ENCODE measurements around the gene KIF19. TPM values are rescaled to one million over a fixed set of nuclear protein-coding genes. Genes with fewer than 3 reads are reported as not detected.

KIF19 gene
- total RNA-seq, 4 donors from 2014 or later = 1.7 to 20.7 (median 4.8) TPM; not detected in 1

DNA sequence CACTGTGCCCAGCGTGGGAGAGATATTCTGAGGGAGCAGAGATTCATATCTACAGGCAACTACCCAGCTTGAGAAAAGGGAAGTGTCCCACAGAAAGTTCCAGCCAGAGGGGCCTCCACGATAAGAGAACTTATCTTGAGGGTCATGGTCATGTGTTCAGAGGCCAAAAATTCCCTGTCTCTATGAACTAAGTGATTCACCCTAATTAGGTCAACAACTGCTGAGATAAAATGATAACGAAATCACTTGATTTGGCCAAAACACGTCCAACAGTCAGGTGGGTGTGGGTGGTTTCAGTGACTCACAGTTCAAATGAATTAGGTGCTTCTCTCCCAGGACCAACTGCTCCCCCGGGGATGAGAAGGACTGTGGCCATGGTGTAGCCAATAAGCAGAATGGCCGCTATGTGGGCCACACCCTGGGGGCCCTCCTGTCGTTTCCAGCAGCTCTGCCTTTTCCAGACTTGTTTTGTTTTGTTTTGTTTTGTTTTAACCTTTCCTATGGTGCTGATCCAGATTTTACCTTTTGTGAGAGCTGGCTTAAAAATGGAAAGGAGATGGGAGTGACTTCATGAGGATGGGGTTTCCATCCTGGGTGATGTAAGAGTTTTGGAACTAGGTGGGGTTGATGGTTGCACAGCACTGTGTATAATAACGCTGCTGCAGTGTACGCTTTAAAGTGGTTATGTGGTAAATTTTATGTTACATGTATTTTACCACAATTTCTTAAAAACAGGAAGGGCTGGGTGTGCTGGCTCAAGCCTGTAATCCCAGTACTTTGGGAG, 43.2 kb upstream of the KIF19 start:
- Histone ChIP-seq H3K9me3 (no peaks in the 10 kb centered on the region), H3K27me3 (peaks cover 0 to 4% of the 10 kb centered on the region in 2 donors), H3K4me1 (no peaks in the 10 kb centered on the region), H3K4me3 (no peak overlapping the region), H3K36me3 (no peaks in the 10 kb centered on the region), H3K27ac (no peak overlapping the region)
- intact Hi-C loops (cut with DNase I; ENCODE audit: low total_unique reads) = no loop called here
- TF ChIP-seq POLR2A (IDR thresholded peaks at IDR 0.05) = no peak
- TF ChIP-seq, protein P1, sequence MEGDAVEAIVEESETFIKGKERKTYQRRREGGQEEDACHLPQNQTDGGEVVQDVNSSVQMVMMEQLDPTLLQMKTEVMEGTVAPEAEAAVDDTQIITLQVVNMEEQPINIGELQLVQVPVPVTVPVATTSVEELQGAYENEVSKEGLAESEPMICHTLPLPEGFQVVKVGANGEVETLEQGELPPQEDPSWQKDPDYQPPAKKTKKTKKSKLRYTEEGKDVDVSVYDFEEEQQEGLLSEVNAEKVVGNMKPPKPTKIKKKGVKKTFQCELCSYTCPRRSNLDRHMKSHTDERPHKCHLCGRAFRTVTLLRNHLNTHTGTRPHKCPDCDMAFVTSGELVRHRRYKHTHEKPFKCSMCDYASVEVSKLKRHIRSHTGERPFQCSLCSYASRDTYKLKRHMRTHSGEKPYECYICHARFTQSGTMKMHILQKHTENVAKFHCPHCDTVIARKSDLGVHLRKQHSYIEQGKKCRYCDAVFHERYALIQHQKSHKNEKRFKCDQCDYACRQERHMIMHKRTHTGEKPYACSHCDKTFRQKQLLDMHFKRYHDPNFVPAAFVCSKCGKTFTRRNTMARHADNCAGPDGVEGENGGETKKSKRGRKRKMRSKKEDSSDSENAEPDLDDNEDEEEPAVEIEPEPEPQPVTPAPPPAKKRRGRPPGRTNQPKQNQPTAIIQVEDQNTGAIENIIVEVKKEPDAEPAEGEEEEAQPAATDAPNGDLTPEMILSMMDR (IDR thresholded peaks at IDR 0.05) = no peak
- DNase-seq = no peak

DNA sequence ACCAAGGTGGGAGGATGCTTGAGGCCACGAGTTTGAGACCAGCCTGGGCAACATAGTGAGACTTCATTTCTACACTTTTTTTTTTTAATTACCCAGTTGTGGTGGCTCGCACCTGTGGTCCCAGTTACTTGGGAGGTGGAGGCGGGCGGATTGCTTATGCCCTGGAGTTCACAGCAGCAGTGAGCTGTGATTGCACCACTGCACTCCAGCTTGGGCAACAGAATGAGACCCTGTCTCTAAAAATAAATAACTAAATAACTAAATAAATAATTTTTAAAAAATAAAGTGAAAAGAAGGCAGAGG, 42.7 kb upstream of the KIF19 start:
- H3K9me3 ChIP-seq = no peaks in the 10 kb centered on the region
- TF ChIP-seq, protein P1 (IDR thresholded peaks at IDR 0.05) = no peak
- TF ChIP-seq POLR2A (IDR thresholded peaks at IDR 0.05) = no peak
- H3K36me3 ChIP-seq = no peaks in the 10 kb centered on the region
- no peak overlapping the region for H3K27ac ChIP-seq
- no peak overlapping the region for H3K4me3 ChIP-seq
- H3K27me3 ChIP-seq = peaks cover 0 to 4% of the 10 kb centered on the region in 2 donors
- no peak for DNase-seq
- H3K4me1 ChIP-seq = no peaks in the 10 kb centered on the region
- intact Hi-C loops (cut with DNase I; ENCODE audit: low total_unique reads) = no loop called here

DNA sequence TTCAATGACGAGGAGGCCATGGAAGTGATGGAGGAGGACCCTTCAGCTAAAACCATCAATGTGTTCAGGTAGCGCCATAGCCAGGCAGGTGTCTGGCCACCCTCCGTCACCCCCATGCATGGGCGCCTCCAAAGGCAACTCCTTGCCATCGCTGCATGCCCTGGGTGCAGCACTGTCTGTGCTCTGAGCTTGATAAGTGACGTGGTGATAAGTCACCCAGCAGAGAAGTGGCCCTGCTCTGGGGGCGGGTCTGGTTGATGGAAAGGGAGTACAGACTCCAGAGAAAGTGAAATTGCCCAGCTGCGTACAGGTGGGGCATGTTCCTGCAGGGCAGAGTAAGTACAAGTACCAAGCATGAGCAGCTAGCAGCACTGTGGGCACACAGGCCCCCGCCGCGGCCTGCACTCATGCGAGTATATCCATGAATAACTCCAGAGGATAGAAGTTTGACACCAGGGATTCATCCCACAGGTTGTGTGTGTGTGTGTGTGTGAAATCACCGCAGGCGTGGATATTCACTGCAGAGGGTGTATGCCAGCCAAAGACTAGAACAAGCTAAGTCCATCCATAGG, 38.9 kb upstream of the KIF19 start:
- Histone ChIP-seq H3K36me3 (no peaks in the 10 kb centered on the region), H3K9me3 (no peaks in the 10 kb centered on the region), H3K27me3 (peaks cover 0 to 4% of the 10 kb centered on the region in 2 donors), H3K4me3 (no peak overlapping the region), H3K4me1 (no peaks in the 10 kb centered on the region), H3K27ac (no peak overlapping the region)
- intact Hi-C loops (cut with DNase I; ENCODE audit: low total_unique reads) = no loop called here
- DNase-seq = no peak
- TF ChIP-seq, protein P1 (IDR thresholded peaks at IDR 0.05) = no peak
- TF ChIP-seq POLR2A (IDR thresholded peaks at IDR 0.05) = no peak

DNA sequence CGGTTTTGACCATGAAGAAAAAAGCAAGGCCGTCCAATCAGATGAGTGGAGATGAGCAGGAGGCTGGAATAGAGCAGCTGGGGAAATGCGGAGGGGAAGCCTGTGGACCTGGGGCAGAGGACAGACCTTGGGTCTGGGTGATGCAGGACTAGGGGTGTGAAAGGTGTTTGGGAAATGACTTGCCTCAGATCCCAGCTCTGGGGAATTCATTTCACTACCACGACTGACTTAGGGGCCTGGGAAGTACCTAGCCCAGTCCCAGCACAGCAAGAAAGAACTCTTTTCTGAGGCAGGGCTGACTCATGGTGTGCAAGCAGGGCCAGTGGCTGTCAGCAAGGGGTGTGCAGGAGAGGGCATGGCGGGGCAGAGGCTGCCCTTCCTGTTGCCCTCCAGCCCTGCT, 37.2 kb upstream of the KIF19 start:
- TF ChIP-seq POLR2A (IDR thresholded peaks at IDR 0.05) = no peak
- TF ChIP-seq, protein P1 (IDR thresholded peaks at IDR 0.05) = no peak

DNA sequence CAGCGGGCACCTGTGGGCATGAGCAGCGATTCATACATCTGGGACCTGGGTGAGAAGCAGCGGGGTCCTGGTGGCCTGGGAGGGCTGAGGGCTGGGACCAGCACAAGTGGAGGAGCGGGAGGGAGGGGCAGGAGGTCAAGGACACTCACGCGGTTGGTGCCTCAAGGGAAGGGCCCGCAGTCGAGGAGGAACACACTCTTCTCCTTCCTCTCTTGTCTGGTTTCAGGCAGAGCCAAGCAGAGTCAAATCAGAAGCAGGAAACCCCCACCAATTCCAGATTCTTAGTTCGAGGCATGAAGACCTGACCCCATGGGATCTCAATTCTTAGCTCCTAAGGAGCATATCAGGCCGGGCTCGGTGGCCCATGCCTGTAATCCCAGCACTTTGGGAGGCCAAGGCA, 36.3 kb upstream of the KIF19 start:
- no peak for TF ChIP-seq POLR2A (IDR thresholded peaks at IDR 0.05)
- TF ChIP-seq, protein P1 (IDR thresholded peaks at IDR 0.05) = no peak
- Histone ChIP-seq H3K4me1 (no peaks in the 10 kb centered on the region), H3K36me3 (no peaks in the 10 kb centered on the region), H3K27me3 (no peaks in the 10 kb centered on the region), H3K9me3 (no peaks in the 10 kb centered on the region), H3K4me3 (no peak overlapping the region), H3K27ac (no peak overlapping the region)
- no peak for DNase-seq
- intact Hi-C loops (cut with DNase I; ENCODE audit: low total_unique reads) = no loop called here

More for the DNA sequence above, 37.2 kb upstream of the KIF19 start:
- H3K36me3 ChIP-seq = no peaks in the 10 kb centered on the region
- no peak overlapping the region for H3K4me3 ChIP-seq
- peaks cover 0 to 4% of the 10 kb centered on the region in 2 donors for H3K27me3 ChIP-seq
- no peaks in the 10 kb centered on the region for H3K4me1 ChIP-seq
- H3K9me3 ChIP-seq = no peaks in the 10 kb centered on the region
- DNase-seq = no peak
- no peak overlapping the region for H3K27ac ChIP-seq
- intact Hi-C loops (cut with DNase I; ENCODE audit: low total_unique reads) = no loop called here

Data from uterus (tissue), 4 donors.